Omental fat pad (tissue), 4 donors: ENCODE measurements around the gene LPIN1. TPM values are rescaled to one million over a fixed set of nuclear protein-coding genes. Genes with fewer than 3 reads are reported as not detected.
"Not testable (repeated sequence)": the region's sequence is repeated elsewhere in the genome, so short reads cannot be mapped to it uniquely, and the experiment has no call there.

ENCODE experiments used
- ATAC-seq: fragments of 150-250 bp; one replicate; pipeline ENCODE4 v1.9.1; 2016; ENCODE audit warnings: mild to moderate bottlenecking, moderate library complexity; ENCODE audit not compliant: low FRiP score
- DNase-seq: peaks from one replicate; pipeline ENCODE4 v3.0.0-alpha.2; 2019; ENCODE audit warnings: low spot score
- total RNA-seq, 4 donors: library from RNA; depleted of rRNA; stranded (reverse); fragments of >200 nt; gene quantifications; one replicate each; pipeline ENCODE4 v1.1.0, GENCODE V29; 2016
- TF ChIP-seq, protein P1 (sequence below), 3 donors: fragments of 450-650 bp; IDR thresholded peaks; one replicate each; pipeline ENCODE4 v1.5.1; 2016 to 2017; ENCODE audit warnings: antibody characterized with exemption in 3 of 3, mild to moderate bottlenecking in 3 of 3, moderate library complexity in 2 of 3

Gene LPIN1
- total RNA-seq, 4 donors from 2014 or later, result 72.8 to 104 (median 89.1) TPM

DNA sequence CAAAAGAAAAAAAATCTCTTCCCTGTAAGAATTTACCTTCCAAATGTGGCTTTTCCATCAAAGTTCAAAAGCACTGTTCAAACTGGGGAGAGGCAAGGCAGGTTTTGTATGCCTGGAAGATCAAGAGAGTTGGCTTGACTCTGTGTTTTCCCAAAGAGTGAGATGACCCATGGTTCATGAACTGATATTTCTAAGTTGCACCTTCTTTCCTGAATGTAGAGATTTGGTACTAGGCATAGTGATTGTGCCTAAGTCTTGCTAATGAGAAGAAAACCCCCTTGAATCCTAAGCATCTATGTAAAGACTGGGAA lies 23.4 kb upstream of the LPIN1 start:
- no peak for DNase-seq
- TF ChIP-seq, protein P1, sequence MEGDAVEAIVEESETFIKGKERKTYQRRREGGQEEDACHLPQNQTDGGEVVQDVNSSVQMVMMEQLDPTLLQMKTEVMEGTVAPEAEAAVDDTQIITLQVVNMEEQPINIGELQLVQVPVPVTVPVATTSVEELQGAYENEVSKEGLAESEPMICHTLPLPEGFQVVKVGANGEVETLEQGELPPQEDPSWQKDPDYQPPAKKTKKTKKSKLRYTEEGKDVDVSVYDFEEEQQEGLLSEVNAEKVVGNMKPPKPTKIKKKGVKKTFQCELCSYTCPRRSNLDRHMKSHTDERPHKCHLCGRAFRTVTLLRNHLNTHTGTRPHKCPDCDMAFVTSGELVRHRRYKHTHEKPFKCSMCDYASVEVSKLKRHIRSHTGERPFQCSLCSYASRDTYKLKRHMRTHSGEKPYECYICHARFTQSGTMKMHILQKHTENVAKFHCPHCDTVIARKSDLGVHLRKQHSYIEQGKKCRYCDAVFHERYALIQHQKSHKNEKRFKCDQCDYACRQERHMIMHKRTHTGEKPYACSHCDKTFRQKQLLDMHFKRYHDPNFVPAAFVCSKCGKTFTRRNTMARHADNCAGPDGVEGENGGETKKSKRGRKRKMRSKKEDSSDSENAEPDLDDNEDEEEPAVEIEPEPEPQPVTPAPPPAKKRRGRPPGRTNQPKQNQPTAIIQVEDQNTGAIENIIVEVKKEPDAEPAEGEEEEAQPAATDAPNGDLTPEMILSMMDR (IDR thresholded peaks at IDR 0.05), result no peak
- no peak for ATAC-seq

GRCh38 chr2:11724151-11724550 lies 22.3 kb upstream of the LPIN1 start:
- TF ChIP-seq, protein P1 (IDR thresholded peaks at IDR 0.05), result no peak
- ATAC-seq (no peak), DNase-seq (no peak)

GRCh38 chr2:11726384-11726783 lies 20.0 kb upstream of the LPIN1 start:
- DNase-seq (no peak), ATAC-seq (peak; percentile 70)
- TF ChIP-seq, protein P1 (IDR thresholded peaks at IDR 0.05), result no peak

DNA sequence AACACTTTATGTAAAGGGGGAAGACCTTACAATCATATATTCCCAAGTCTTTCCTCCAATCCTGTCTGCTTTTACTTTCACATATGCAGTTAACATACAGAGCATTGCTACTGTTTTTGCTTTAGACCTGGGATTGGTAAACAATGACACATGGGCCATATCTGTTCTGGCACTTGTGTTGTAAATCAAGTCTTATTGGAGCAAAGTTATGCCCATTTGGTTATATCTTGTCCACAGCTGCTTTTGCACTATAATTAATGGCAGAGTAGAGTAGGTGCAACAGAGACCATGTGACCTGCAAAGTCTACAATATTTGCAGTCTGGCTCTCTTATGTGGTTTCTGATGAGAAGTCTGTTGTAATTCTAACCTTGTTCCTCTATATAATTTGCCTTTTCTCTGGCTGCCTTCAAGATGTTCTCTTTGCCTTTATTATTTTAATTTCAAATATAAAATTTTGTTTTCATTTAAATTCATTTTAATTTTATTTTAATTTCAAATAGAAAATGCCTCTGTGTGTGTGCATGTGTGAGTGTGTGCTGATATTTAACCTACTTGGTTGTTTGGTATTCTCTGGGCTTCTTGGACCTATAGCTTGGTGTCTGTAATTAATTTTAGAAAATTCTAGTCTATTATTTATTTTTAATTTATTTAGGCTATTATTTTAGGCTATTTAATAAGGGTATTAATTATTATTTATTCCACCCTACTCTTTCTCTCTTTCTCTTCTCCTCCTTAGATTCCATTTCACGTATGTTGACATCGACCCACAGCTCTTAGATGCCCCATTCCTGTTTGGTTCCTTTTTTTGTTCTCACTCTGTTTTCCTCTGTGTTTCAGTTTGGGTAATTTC lies 16.8 kb upstream of the LPIN1 start:
- TF ChIP-seq, protein P1 (IDR thresholded peaks at IDR 0.05), result no peak
- DNase-seq, result no peak
- no peak for ATAC-seq

- not testable (repeated sequence) for DNase-seq, ATAC-seq
Measured at GRCh38 chr2:11731214-11731984, 15.0 kb upstream of the LPIN1 start.

- no peak for DNase-seq
- ATAC-seq, result no peak
- TF ChIP-seq, protein P1 (IDR thresholded peaks at IDR 0.05), result no peak
Measured at GRCh38 chr2:11732587-11732986, 13.8 kb upstream of the LPIN1 start.

GRCh38 chr2:11737852-11738251 lies 8.6 kb upstream of the LPIN1 start:
- not testable (repeated sequence) for ATAC-seq, DNase-seq
